ENCODE results near the gene CCR9.
"Not testable (repeated sequence)": the region's sequence is repeated elsewhere in the genome, so short reads cannot be mapped to it uniquely, and the experiment has no call there.

- TF ChIP-seq, protein P1, sequence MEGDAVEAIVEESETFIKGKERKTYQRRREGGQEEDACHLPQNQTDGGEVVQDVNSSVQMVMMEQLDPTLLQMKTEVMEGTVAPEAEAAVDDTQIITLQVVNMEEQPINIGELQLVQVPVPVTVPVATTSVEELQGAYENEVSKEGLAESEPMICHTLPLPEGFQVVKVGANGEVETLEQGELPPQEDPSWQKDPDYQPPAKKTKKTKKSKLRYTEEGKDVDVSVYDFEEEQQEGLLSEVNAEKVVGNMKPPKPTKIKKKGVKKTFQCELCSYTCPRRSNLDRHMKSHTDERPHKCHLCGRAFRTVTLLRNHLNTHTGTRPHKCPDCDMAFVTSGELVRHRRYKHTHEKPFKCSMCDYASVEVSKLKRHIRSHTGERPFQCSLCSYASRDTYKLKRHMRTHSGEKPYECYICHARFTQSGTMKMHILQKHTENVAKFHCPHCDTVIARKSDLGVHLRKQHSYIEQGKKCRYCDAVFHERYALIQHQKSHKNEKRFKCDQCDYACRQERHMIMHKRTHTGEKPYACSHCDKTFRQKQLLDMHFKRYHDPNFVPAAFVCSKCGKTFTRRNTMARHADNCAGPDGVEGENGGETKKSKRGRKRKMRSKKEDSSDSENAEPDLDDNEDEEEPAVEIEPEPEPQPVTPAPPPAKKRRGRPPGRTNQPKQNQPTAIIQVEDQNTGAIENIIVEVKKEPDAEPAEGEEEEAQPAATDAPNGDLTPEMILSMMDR (IDR thresholded peaks at IDR 0.05), result not testable (repeated sequence)
- TF ChIP-seq POLR2A (IDR thresholded peaks at IDR 0.05), result not testable (repeated sequence)
These were observed 30.0 kb upstream of the CCR9 start for GRCh38 chr3:45856323-45856722.

Data from testis (tissue), 2 donors.